Heart right ventricle (tissue), 16 donors: ENCODE measurements around the gene CCDC88A. TPM values are rescaled to one million over a fixed set of nuclear protein-coding genes. Genes with fewer than 3 reads are reported as not detected.

Source experiments
- ATAC-seq, 8 donors: fragments of 200-7000 bp; cut with Tn5 transposase; one replicate each; pipeline ENCODE4 v1.9.1; 2020; ENCODE audit warnings: mild to moderate bottlenecking in 8 of 8, moderate library complexity in 8 of 8, moderate number of reproducible peaks in 1 of 8
- DNase-seq, 2 donors: peaks; one replicate each; pipeline ENCODE4 v3.0.0-alpha.2; 2020
- H3K27ac ChIP-seq, 10 donors: fragments of 200-600 bp; sonication (generic) in 2 of 10; one replicate each; pipeline versions ENCODE4 v1.5.0 to v1.8.0; 2020 to 2022; ENCODE audit warnings: mild to moderate bottlenecking in 3 of 10
- H3K27me3 ChIP-seq, 7 donors: fragments of 200-600 bp; one replicate each; pipeline ENCODE4 v1.8.0; 2021 to 2022; ENCODE audit warnings: mild to moderate bottlenecking in 2 of 7
- H3K36me3 ChIP-seq, 9 donors: fragments of 200-600 bp; sonication (generic) in 1 of 9; one replicate each; pipeline versions ENCODE4 v1.5.0 to v1.8.0; 2020 to 2022; ENCODE audit warnings: mild to moderate bottlenecking in 2 of 9
- H3K4me1 ChIP-seq, 9 donors: fragments of 200-600 bp; sonication (generic) in 1 of 9; one replicate each; pipeline versions ENCODE4 v1.5.0 to v1.8.0; 2020 to 2022; ENCODE audit warnings: mild to moderate bottlenecking in 4 of 9
- H3K4me3 ChIP-seq, 10 donors: fragments of 200-600 bp; sonication (generic) in 2 of 10; one replicate each; pipeline versions ENCODE4 v1.5.0 to v1.8.0; 2020 to 2022; ENCODE audit warnings: mild to moderate bottlenecking in 7 of 10, moderate library complexity in 2 of 10
- H3K9me3 ChIP-seq, 11 donors: fragments of 200-600 bp in 10 of 11; sonication (generic) in 2 of 11; one replicate each; pipeline versions ENCODE4 v1.5.0 to v1.8.0; 2013 to 2022; ENCODE audit warnings: mild to moderate bottlenecking in 2 of 11, control low read depth in 1 of 11, moderate library complexity in 1 of 11
- WGBS, 2 donors: extraction: QIAGEN DNeasy Blood & Tissue Kit; methylation state at CpG; one replicate each; pipeline ENCODE4 v1.1.7; 2013; ENCODE audit warnings: inconsistent platforms in 1 of 2; 5-methylcytosine and 5-hydroxymethylcytosine counted together
- intact Hi-C, 10 donors: fragments of 100-400 bp; cut with DNase I; formaldehyde crosslinking; loops; one replicate each; pipeline versions ENCODE4 v1.11.1 to v1.14.2; 2022
- polyA plus RNA-seq, 2 donors: library from polyadenylated mRNA; stranded (reverse); fragments of 200-250 nt; gene quantifications; one replicate each; pipeline ENCODE4 v1.2.3, GENCODE V29; 2013
- total RNA-seq, 10 donors: library from RNA; stranded (reverse); fragmentation: NEBNext Ultra II Directional in 3 of 10; extraction: Animal tissue kit (Norgen Biotek cat#: 25700) in 3 of 10; gene quantifications; one replicate each; pipeline versions ENCODE4 v1.2.1 to v1.2.4, GENCODE V29; 2021 to 2023
- TF ChIP-seq, protein P1 (sequence below), 9 donors: fragments of 200-600 bp; sonication (generic) in 2 of 9; IDR thresholded peaks; one replicate each; pipeline versions ENCODE4 v1.5.0 to v1.8.0; 2021 to 2022; ENCODE audit warnings: antibody characterized with exemption in 9 of 9, mild to moderate bottlenecking in 5 of 9, moderate library complexity in 1 of 9
- donor health status: Arrhythmogenic right ventricular cardiomyopathy.
- donor health status: ischemic (EF 13 %, LVEDD 7.1; RV severe dilation, severe dysfunction).
- donor health status: healthy with polysubstance abuse.
- donor health status: DM: no; HTN: yes; CAD: no.
- donor health status: DM: no; HTN: no; CAD: no.
- donor health status: ischemic (EF 25% LVEDD 6.9; RV normal size, moderate dysfunction).
- donor health status: ischemic (EF 25% LVEDD 5.7; RV mildly dilated, moderate dysfunction).
- donor health status: healthy.
- donor health status: DM: yes; HTN: yes; CAD: no.
- donor health status: Ischemic cardiomyopathy.
- donor health status: ischemic (EF 35%, LVEDD 5.7; RV mildly dilated, moderate dysfunction).
- donor health status: nonischemic (EF 11% LVEDD 7.7; RV severe dilation, severe dysfunction).
- donor health status: DM: yes; HTN: yes; CAD: no.
- donor health status: PGD.
- donor health status: ischemic (EF 29% LVEDD 5.4; RV normal size, mild dysfunction).
- donor health status: nonischemic (EF 23%, LVEDD 6.1; RV moderate dilation, normal function).

The CCDC88A gene
- total and polyA plus RNA-seq, 12 donors, result 7.8 to 45.4 (median 22.6) TPM

DNA sequence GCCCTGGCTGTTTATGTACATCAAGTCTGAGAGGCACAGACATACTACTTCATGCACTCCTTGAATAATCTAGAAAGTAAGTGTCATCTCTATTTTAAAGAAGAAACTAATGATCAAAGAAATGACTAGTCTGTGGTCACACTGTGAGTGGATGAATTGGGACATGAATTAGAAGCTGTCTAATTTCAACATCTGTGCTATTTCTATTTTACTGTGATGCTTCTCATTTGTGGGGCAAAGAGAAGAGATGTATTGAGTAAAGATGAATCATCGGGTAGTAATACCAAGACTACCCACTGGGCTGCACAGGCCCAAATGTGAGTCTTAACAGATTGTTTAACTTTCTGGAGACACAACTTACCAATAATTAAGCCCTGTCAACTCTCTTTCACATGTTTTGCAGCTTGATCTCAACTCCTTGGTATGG lies 108.2 kb downstream of the CCDC88A start:
- TF ChIP-seq, protein P1, sequence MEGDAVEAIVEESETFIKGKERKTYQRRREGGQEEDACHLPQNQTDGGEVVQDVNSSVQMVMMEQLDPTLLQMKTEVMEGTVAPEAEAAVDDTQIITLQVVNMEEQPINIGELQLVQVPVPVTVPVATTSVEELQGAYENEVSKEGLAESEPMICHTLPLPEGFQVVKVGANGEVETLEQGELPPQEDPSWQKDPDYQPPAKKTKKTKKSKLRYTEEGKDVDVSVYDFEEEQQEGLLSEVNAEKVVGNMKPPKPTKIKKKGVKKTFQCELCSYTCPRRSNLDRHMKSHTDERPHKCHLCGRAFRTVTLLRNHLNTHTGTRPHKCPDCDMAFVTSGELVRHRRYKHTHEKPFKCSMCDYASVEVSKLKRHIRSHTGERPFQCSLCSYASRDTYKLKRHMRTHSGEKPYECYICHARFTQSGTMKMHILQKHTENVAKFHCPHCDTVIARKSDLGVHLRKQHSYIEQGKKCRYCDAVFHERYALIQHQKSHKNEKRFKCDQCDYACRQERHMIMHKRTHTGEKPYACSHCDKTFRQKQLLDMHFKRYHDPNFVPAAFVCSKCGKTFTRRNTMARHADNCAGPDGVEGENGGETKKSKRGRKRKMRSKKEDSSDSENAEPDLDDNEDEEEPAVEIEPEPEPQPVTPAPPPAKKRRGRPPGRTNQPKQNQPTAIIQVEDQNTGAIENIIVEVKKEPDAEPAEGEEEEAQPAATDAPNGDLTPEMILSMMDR (IDR thresholded peaks at IDR 0.05), result no peak
- peaks cover 0 to 9% (median 0%) of the 10 kb centered on the region in 9 donors for H3K4me1 ChIP-seq
- H3K36me3 ChIP-seq, result peaks cover 0 to 95% (median 19%) of the 10 kb centered on the region in 9 donors
- H3K9me3 ChIP-seq, result no peaks in the 10 kb centered on the region
- ATAC-seq, result no peak
- H3K27ac ChIP-seq, result no peak overlapping the region
- no peaks in the 10 kb centered on the region for H3K27me3 ChIP-seq
- H3K4me3 ChIP-seq, result no peak overlapping the region
- intact Hi-C loops, result no loop called here
- 93 to 94% methylated on average over 1 of the region's 1 CpG for WGBS, 2 donors
- DNase-seq, result no peak

- ATAC-seq, result peak in 1 of 8 donors; percentile 38
- Histone ChIP-seq H3K27ac (no peak overlapping the region), H3K36me3 (peaks cover 0 to 96% (median 17%) of the 10 kb centered on the region in 9 donors)
Observed at GRCh38 chr2:55309446-55309845, 110.2 kb downstream of the CCDC88A start.

DNA sequence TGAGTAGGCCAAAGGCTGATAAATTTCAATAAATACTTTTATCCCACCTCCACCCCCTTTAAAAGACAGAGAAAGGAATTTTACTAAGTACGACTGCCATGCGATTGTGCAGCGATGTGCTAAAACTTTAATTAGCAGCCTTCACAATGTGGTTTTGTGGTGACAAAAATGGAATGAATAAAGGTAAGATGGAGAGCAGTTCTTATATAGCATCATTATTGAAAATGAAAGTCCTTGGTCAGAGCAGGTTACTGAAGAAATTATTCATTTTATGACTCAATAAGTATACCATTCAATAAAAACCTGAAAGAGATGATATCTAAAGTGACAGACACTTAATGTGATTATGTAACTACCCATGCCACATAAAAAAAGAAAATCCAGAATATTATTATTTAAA lies 117.4 kb downstream of the CCDC88A start:
- ATAC-seq (no peak), DNase-seq (no peak)
- Histone ChIP-seq H3K36me3 (peaks cover 0 to 90% (median 3%) of the 10 kb centered on the region in 9 donors), H3K4me1 (no peaks in the 10 kb centered on the region), H3K9me3 (no peaks in the 10 kb centered on the region), H3K27ac (no peak overlapping the region), H3K27me3 (no peaks in the 10 kb centered on the region), H3K4me3 (no peak overlapping the region)
- intact Hi-C loops, result no loop called here
- 96 to 99% methylated on average over 3 of the region's 3 CpGs for WGBS, 2 donors
- TF ChIP-seq, protein P1 (IDR thresholded peaks at IDR 0.05), result no peak

More at GRCh38 chr2:55309446-55309845, 110.2 kb downstream of the CCDC88A start:
- WGBS, 2 donors, result 65 to 71% methylated on average over 2 of the region's 2 CpGs
- peaks cover 0 to 9% (median 0%) of the 10 kb centered on the region in 9 donors for H3K4me1 ChIP-seq
- intact Hi-C loops, result no loop called here
- H3K27me3 ChIP-seq, result no peaks in the 10 kb centered on the region
- H3K4me3 ChIP-seq, result no peak overlapping the region
- TF ChIP-seq, protein P1 (IDR thresholded peaks at IDR 0.05), result no peak
- no peak for DNase-seq
- H3K9me3 ChIP-seq, result no peaks in the 10 kb centered on the region

DNA sequence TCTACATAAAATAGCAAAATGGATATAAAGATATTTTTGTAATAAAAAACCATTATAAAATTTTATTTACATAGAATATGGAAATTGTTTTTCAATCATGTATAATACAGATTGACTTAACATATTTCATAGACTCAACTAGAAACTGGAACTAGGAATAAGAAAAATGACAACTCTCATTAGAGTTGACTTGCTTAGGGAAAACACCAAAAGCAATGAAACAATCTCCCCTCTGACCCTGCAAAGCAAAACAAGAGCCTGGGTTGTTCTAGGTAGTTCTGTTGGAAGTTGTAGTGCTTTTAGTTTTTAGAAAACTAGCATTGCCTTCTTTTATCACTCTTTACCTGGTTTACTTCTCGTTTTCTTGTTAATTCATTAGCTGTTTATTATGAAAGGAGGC lies 118.4 kb downstream of the CCDC88A start:
- peaks cover 0 to 86% (median 3%) of the 10 kb centered on the region in 9 donors for H3K36me3 ChIP-seq
- no peaks in the 10 kb centered on the region for H3K9me3 ChIP-seq
- H3K27me3 ChIP-seq, result no peaks in the 10 kb centered on the region
- 97 to 98% methylated on average over 1 of the region's 1 CpG for WGBS, 2 donors
- peaks cover 0 to 6% (median 0%) of the 10 kb centered on the region in 9 donors for H3K4me1 ChIP-seq
- no peak overlapping the region for H3K27ac ChIP-seq
- ATAC-seq (no peak), DNase-seq (no peak)
- intact Hi-C loops, result no loop called here
- TF ChIP-seq, protein P1 (IDR thresholded peaks at IDR 0.05), result no peak
- no peak overlapping the region for H3K4me3 ChIP-seq
